HG03039 (cell line): Measurements from ENCODE around the gene ELP4.

Experiments
- ATAC-seq: cut with Tn5 transposase; IDR thresholded peaks from one replicate; pipeline ENCODE4 v1.9.1; 2021; ENCODE audit warnings: mild to moderate bottlenecking, moderate library complexity; ENCODE audit not compliant: unreplicated experiment

Gene ELP4

DNA sequence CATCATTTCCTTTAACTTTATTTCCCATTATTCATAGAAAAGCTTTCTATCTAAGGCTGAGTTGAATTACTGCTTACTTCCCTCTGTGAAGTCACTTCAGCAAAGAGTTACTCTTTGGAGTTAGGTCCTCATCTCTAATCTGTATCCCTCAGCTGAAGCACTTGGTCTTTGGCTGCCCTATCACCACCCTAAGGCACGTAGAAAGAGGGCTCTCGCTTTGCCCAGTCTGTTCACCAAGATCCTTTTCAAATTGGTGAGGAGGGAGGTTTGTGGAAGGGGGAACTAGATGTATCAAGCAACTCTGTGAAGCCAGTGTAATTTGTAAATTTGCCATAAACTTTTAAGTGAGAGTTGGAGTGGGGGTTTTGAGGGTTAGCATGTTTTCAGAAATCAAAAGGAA lies 258.1 kb downstream of the ELP4 start:
- no peak for ATAC-seq

DNA sequence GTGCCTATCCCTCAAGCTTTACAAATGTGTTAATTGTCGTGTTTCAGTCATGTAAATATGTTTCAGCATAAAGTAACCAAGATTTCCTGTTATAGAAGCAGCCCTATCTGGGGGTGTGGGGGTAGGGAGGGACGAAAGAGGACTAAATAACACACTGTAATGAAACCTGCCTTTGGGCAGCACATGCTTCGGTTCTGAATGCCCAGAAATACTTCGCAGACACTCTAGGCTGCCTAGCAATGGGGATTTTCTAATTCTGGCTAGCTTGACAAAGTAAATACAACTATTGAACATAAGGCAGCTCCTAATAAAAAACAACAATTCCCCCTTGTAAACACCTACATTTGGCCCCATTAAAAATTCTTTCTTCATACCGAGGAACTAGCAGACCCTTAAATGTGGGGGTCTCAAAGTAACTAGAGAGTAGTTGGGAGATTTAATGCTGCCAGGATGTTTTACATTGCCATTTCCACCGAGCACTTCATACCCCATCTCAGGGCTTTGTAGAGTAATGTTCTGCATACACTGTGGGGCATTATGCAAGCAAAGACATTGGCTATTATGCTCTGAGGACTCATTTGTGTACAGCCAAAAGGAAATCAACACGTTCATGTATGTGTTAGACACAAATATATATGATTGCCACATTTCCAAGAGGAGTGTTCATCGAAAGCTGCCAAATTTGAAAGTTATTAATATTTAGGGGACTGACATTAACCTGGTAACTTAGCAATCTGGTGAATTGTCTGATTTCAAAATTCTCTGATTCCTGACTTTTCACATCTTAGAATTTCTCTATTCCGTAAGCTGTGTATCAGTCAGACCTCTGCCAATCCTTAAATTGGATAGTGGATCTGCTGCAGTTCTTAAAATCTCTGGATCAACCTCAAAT lies 259.4 kb downstream of the ELP4 start:
- no peak for ATAC-seq

DNA sequence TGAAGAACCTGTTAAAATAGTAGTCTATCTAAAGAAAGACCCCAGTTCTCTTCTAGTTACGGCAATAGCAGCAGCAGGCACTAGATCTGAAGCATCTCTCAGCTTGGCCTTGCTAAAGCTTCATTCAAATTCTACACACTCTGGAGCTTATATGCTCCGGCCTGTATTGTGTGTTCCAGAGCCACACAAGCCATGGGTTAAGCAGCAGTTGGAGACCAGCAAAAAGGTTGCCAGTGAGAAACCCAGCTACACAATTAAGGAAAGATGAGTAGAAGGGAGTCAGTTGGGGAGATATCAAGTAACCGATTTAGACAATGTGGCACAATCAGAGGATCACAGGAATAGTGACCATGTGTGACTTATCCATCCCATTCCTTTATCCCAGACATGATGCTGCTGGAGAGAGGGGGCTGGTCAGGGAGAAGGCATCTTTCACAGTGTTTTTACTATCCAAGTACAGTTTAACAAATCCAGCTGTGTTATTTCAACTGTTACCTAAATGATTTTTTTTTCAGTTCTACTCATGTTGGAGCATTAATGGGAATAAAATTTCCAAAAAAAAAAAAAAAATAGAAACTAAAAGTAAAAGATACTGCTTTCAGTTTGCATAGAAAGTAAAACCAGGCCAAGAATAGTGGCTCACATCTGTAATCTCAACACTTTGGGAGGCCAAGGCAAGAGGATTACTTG lies 260.6 kb downstream of the ELP4 start:
- ATAC-seq = no peak

DNA sequence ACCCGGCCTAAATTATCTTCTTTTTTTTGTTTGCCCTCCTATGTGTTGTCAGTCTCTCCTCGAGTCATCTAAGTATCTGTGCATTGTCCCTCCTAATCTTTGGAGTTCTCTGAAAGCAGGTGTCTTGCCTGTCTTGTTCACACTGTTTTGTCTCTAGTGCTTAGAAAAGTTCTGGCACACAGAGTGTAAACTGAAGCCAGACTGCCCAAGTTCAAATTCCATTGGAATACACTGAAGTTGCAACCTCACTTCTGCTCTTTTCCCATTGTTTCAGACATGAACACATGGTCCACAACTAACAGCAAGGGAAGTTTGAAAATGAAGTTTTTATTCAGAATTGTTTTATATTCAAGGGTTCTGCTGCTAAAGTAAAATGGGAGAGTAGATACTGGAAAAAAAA lies 262.8 kb downstream of the ELP4 start:
- ATAC-seq = no peak

DNA sequence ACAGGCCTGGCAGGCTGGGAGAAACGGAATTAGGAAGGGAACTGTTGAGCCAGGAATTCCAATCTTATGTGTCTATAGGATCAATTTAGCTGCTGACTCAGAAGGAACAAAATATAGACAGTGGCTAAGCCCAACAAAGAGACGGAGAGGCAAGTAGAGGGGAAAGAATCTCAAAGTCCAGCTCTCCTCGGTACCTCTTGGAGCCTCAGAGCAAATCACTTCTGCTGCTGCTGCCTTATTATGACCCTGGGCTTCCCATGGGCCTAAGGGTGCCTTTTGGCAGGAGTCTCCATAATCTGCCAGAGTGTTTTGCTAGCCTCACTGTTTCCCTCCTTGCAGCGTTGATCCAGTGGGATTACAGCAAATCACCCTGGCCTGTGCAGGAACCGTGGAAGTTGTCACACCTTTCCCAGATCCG lies 269.8 kb downstream of the ELP4 start:
- ATAC-seq = no peak

DNA sequence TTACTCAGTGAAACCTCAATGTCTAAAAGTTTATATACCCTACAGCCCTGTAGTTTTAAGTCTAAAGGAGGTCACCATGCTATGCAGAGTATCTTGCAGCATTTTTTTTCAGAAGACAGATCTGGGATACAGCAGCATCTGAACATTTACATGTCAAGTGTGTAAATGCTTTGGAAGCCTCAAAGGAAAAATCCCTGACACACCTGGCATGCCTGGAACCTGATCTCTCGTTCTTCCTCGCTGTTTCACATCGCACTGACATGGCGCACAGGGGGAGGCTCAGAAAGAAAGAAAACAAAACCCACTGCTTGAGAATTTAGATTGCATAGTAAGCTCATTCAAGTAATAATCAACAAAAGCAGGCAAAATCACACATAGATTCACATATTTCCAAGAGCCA lies 270.5 kb downstream of the ELP4 start:
- no peak for ATAC-seq

DNA sequence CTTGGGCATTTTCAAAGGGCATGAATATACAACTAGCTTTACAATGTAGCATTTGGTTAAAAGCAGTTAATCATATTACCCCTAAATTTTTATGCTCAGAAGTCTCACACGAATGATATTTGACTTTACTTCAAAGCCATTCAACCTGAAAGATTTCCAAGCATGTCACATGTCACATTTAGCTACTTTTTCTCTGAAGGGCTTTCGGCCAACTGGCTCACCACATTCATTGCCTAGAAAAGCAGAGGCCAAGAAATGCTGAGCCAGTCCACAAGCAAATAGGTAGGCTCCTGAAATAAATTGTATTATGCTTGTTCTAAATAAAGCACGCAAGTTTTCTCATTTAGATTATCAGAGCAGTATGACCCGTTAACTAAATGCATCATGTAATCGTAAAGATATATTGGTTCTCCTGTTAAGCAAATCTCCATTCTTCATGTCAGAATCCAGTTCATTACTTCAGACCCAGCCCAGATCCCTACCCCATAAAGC lies 271.0 kb downstream of the ELP4 start:
- ATAC-seq = no peak

DNA sequence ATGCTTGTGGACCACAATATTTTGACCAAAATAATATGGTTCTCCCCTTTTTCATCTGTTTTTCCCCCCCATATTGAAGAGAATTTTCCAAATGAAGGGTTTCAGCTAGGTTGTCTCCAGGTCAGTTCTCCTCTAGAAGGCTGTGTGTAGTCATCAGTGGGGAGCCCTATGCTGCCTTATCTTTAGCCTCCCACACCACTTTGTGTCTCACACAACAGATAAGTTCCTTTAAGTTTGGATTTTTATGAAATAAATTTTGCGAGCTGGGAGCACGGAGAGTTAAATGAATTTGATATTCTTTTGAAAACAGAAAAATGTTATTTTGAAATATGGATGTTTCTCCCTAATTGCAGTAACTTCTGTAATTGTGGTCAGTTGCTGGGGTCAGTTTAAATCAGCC lies 272.7 kb downstream of the ELP4 start:
- no peak for ATAC-seq

DNA sequence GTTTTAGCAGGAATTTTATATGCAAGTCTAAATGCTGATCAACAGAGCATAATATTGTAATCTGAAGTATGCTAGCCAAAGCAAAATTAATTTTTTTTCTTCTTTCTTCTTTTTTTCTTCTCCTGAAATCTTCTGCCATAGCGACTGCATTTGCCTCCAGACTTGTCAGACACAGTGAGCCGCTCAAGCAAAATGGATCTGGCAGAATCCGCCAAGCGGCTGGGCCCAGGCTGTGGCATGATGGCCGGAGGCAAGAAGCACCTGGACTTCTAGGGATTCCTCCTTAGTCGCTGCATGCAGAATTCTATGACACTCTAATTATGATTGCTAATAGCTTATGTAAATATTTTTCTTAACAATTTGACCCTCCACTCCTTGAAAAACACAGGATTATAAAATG lies 273.7 kb downstream of the ELP4 start:
- ATAC-seq = no peak

DNA sequence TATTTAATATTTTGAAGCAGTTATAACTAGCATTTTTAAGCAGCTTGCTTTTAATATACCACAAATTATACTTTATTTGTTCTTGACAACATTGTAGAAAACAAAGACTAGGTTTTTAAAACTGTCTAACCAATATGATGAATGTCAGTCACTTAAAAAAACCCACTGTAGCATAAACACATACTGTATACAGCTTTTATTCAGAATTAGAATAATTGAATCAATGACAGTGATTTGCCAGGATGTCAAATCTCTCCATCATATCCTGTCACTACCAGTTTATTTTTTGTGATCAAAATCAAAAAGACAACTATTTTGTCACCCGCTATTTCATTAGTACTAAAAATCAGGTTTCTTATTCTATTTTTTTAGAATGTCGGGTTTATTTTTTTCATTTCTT lies 275.0 kb downstream of the ELP4 start:
- no peak for ATAC-seq

DNA sequence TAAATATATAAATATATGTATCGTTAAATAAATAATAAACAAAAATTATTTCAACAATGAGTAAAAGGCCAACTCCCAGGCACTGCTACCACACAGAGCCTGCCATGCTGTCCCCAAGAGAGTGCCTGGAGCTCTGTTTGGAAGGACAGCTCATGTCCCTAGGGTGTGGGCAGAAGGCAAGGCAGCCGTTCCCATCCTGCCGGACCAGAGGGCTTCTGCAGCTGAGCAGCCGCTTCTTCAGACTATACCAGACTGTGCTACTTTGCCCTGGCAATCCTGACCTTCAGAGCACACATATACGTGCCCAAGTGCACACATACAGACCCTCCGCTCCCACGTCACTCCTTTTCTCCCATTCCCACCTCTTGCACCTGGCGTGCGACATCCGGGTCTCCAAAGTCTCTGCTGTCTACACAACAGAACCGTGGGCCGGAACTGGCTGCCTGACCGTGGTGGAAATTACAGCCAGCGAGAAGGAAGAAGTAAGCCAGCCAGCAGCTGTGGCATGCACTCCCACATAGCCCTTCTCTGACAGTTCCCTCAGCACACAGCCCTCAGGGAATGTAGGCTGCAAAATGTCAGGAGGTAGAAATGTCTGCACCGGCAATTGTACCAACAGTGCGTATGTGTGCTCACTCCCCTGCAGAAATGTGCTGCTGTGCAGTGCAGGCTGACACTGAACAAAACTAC lies 277.6 kb downstream of the ELP4 start:
- no peak for ATAC-seq

DNA sequence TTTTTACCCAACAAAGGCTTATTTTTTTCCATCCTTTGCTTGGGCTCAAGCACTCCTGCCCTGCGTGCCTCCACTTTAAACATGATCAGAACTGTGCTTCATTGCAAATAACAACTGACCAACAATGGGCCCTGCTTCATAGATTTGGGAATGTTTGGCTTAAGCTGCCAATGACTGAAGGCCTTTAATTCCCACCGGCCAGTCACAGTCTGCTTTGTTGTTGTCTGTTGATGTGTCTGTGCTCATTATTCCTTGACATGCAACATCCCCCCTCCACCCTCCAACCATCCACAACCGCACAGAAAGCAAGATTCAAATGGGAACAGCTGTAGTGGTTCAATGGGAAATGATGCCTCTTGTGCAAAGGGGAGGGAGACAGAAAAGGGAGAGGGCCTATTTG lies 278.5 kb downstream of the ELP4 start:
- ATAC-seq = no peak

DNA sequence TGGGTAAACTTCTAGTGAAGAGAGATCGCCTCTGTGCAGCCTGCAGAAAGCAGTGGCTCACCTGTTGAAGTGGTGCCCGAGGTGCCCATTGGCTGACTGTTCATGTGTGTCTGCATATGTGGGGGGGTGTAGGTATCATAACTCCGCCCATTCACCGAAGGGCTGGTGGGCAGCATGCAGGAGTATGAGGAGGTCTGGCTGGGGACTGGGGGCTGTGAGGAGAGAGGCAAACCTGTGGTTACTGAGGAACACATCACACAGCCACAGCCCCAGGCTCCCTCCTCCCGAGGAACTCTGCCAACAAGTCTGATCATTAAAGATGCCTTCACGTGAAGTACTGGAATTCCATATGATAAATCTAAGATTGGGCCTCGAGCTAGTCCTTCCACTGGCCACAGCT lies 281.1 kb downstream of the ELP4 start:
- ATAC-seq = no peak

DNA sequence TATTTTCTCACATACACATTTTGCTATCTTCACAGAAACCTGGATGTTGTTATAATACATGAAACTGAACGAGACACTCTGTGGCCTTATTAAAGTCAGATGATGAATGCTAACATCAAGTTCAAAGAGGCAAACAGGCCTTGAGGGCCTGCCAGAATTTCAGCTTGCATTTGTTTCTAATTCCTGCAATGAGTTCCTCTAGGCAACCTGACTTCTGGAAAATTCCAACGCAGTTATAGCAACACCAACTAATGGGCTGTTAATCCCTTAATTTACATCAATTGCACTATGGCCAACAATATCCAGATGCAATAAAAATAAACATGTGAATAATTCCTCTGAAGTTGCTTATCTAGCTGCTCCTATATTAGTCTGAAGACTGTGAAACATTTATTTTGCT lies 282.5 kb downstream of the ELP4 start:
- no peak for ATAC-seq

DNA sequence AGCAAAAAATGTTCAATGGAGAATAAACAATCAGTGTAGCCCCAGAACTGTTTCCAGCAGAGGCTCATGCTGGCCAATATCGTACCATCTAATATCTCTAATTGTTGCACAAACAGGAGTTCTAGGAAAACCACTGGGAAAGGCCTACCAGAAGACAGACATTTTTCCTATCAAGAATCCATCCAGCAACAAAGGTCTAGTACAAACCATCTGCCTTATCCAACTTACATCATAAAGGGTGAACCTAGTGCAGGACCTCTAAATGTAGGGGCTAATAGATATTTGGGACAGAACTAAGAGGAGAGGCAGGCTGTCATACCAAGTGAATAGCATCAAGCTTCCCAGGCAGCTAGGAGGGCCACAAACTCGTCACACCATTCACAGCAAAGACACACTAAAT lies 282.9 kb downstream of the ELP4 start:
- no peak for ATAC-seq

DNA sequence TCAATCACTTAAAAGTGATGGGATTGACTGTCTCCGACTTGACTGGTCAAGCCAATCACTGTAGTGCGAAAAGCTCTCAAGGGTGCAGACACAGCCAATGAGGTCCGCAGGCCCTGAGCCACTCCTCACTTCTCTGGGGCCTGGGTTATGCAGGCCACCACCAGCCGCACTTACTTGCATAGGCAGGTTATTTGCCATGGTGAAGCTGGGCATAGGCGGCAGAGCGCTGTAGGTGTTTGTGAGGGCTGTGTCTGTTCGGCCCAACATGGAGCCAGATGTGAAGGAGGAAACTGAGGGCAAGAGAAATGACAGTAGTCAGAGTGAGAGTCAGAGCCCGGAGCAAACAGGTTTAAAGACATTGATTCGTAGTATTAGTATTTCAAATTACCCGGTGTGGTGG lies 283.7 kb downstream of the ELP4 start:
- ATAC-seq = no peak

DNA sequence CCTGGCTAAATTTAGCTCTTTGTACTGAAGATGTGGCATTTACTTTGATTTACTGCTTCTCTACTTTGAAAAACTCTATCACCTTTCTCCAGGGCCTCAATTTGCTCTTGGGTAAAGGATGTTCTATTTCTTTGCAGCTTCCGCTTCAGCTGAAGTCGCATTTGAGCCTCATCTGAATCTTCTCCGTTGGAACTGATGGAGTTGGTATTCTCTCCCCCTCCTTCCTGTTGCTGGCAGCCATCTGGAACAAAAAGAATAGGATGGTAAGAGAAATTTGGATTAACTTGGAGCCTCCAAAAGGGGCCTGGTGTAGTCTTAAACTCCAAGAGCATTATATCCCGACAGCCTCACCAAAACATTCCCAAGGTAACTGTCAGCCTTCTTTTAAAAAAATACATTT lies 285.0 kb downstream of the ELP4 start:
- no peak for ATAC-seq

DNA sequence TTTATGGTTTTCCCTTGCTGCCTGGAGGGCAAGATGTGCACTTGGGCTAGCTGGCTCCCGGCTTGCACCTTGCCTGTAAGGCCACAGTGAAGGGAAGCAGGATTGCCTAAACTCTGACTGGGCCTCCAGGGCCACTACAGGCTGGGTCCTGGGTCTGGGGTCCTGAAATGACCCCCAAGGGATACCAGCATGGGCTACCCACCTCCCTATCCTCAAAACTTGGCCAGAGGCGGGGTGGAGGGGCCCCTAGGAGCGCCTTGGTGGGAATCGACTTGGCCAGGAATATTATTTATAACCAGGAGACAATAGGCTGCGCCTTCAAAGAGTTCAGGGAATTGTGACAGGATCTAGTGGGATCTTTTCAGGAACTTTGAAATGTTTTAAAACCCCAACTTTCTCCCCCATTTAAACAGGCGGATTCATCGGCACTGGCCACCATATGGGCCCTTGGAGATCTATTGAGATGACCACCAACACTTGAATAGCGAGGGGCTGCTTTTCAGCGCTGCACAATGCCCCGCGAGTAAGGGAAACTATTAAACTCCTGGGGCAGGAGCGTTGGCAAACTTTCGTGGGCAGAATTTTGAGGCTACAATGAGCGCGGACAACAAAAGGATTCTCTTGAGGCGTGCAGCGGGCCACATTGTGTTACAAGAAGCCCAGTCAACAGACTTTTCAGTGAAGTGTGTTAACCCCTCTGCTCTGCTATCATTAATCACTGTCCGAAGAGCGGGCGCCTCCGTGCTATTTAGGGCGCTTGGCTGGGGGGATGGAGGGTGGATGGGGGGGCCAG lies 286.3 kb downstream of the ELP4 start:
- no peak for ATAC-seq

DNA sequence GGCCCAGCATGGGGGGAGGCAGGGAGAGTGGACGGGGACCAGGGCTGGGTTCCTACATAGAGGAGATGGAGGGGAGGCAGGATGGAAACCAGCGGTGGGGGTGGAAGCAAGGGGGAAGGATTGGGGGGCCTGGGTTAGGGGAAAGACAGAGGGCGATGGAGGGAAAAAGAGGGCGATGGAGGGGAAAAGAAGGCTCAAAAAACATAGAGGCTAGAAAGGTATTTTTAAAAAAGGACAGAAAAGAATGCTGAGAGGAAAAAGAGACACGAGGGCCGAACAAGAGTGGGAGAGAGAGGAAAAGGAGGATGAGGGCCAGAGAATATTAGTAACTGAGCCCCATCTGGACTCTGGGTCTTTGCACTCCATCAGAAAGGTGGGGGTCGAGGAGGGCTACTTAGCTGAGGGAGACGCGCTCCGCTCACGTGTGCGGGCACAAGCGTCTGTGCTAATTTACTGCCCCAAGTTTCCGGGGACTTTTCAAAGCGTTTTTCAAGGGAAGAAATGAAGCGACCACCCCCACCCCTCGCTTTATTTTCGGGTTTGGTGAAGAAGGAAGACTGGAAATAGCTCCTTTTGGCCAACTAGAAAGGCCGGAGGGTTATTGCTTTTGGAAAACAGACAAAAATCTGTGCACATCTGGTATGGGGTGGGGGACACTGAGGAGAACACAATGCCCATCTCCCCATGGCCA lies 287.1 kb downstream of the ELP4 start:
- no peak for ATAC-seq
